DND-41 (cell line): ENCODE measurements around the gene TMEM198.

Experiments
- ATAC-seq: fragments of 200-7000 bp; cut with Tn5 transposase; 3 replicates; pipeline ENCODE4 v1.9.1; 2021; ENCODE audit warnings: low read depth; ENCODE audit not compliant: insufficient read depth
- DNase-seq: peaks from one replicate; pipeline ENCODE4 v3.0.0-alpha.2; 2020
- H2AFZ ChIP-seq: 2 replicates; pipeline ENCODE4 v1.6.0; 2012; ENCODE audit warnings: low read depth, low read length
- H3K27ac ChIP-seq: 2 replicates; pipeline ENCODE4 v1.5.1; 2012; ENCODE audit warnings: low read length, inconsistent platforms
- H3K27me3 ChIP-seq: fragments of 200-600 bp; sonication (generic); 2 replicates; pipeline ENCODE4 v1.6.0; 2012; ENCODE audit warnings: low read length, mild to moderate bottlenecking, inconsistent platforms; ENCODE audit not compliant: insufficient read depth, poor library complexity
- H3K36me3 ChIP-seq: 2 replicates; pipeline ENCODE4 v1.5.1; 2012; ENCODE audit warnings: low read length, inconsistent platforms; ENCODE audit not compliant: insufficient read depth
- H3K4me1 ChIP-seq: 2 replicates; pipeline ENCODE4 v1.5.1; 2012; ENCODE audit warnings: mild to moderate bottlenecking, low read length; ENCODE audit not compliant: insufficient read depth
- H3K4me2 ChIP-seq: 2 replicates; pipeline ENCODE4 v1.6.0; 2012; ENCODE audit warnings: mild to moderate bottlenecking, moderate library complexity, low read length, inconsistent platforms; ENCODE audit not compliant: insufficient read depth
- H3K4me3 ChIP-seq, 2 experiments: fragments of 200-600 bp in 1 of 2; shearing (Covaris generic) in 1 of 2; 2 replicates each; pipeline ENCODE4 v1.5.1; 2012 to 2016; ENCODE audit warnings: inconsistent platforms in 2 of 2, low read length in 2 of 2, mild to moderate bottlenecking in 2 of 2, low read depth in 1 of 2, moderate library complexity in 1 of 2
- H3K79me2 ChIP-seq: 2 replicates; pipeline ENCODE4 v1.6.0; 2012; ENCODE audit warnings: low read length, inconsistent platforms; ENCODE audit not compliant: insufficient read depth
- H3K9ac ChIP-seq: 2 replicates; pipeline ENCODE4 v1.6.0; 2012; ENCODE audit warnings: low read depth, mild to moderate bottlenecking, inconsistent platforms, low read length, moderate library complexity
- H3K9me3 ChIP-seq: 2 replicates; pipeline ENCODE4 v1.5.1; 2012; ENCODE audit warnings: low read length, moderate library complexity, mild to moderate bottlenecking, inconsistent platforms; ENCODE audit not compliant: insufficient read depth, severe bottlenecking
- H4K20me1 ChIP-seq: 2 replicates; pipeline ENCODE4 v1.6.0; 2012; ENCODE audit warnings: low read length; ENCODE audit not compliant: insufficient read depth
- EZH2 ChIP-seq: IDR thresholded peaks from 3 replicates; pipeline ENCODE4 v1.6.1; 2012; ENCODE audit warnings: borderline replicate concordance, low read depth, mild to moderate bottlenecking, moderate library complexity, low read length, inconsistent platforms; ENCODE audit not compliant: severe bottlenecking
- TF ChIP-seq, protein P1 (sequence below): IDR thresholded peaks from 2 replicates; pipeline ENCODE4 v1.5.1; 2012; ENCODE audit warnings: borderline replicate concordance, low read length, moderate library complexity, mild to moderate bottlenecking; ENCODE audit not compliant: poor library complexity, severe bottlenecking; ENCODE audit errors: extremely low read depth

Gene TMEM198

DNA sequence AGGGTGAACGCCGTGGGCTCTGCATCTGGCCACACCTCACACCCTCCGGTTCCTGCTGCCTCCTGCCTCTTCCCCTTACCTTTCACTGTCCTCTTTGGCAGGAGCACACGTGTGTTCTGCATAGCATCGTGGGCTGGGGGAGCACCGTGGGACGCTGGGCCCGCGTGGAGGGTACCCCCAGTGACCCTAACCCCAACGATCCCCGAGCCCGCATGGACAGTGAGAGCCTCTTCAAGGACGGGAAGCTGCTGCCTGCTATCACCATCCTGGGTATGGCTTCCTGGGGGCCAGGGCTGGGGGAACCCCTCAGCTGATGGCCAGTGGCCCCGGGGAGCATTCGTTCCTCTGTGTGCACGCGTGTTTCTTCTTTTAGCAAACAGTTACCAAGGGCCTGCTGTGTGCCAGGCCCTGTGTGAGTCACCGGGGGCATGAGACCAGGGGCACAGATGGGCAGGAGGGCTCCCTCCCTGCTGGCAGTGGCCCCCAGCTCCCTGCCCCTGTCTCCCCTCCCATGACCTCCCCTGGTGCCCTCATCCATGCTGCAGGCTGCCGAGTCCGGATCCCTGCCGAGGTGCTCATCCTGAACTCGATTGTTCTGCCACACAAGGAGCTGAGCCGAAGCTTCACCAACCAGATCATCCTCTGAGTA, 37.6 kb upstream of the TMEM198 start:
- no peak overlapping the region for H3K4me3 ChIP-seq
- H3K9ac ChIP-seq = no peak overlapping the region
- DNase-seq = no peak
- H3K4me2 ChIP-seq = no peak overlapping the region
- ATAC-seq = no peak
- no peak overlapping the region for H2AFZ ChIP-seq
- no peak overlapping the region for H3K27ac ChIP-seq
- H3K79me2 ChIP-seq = no peaks in the 10 kb centered on the region
- no peaks in the 10 kb centered on the region for H4K20me1 ChIP-seq
- H3K9me3 ChIP-seq = no peaks in the 10 kb centered on the region
- H3K27me3 ChIP-seq = no peaks in the 10 kb centered on the region
- no peak for TF ChIP-seq EZH2
- TF ChIP-seq, protein P1, sequence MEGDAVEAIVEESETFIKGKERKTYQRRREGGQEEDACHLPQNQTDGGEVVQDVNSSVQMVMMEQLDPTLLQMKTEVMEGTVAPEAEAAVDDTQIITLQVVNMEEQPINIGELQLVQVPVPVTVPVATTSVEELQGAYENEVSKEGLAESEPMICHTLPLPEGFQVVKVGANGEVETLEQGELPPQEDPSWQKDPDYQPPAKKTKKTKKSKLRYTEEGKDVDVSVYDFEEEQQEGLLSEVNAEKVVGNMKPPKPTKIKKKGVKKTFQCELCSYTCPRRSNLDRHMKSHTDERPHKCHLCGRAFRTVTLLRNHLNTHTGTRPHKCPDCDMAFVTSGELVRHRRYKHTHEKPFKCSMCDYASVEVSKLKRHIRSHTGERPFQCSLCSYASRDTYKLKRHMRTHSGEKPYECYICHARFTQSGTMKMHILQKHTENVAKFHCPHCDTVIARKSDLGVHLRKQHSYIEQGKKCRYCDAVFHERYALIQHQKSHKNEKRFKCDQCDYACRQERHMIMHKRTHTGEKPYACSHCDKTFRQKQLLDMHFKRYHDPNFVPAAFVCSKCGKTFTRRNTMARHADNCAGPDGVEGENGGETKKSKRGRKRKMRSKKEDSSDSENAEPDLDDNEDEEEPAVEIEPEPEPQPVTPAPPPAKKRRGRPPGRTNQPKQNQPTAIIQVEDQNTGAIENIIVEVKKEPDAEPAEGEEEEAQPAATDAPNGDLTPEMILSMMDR = no peak
- H3K36me3 ChIP-seq = peaks cover 25% of the 10 kb centered on the region
- peaks cover 5% of the 10 kb centered on the region; the same call in 1 of the 2 replicates for H3K4me1 ChIP-seq

DNA sequence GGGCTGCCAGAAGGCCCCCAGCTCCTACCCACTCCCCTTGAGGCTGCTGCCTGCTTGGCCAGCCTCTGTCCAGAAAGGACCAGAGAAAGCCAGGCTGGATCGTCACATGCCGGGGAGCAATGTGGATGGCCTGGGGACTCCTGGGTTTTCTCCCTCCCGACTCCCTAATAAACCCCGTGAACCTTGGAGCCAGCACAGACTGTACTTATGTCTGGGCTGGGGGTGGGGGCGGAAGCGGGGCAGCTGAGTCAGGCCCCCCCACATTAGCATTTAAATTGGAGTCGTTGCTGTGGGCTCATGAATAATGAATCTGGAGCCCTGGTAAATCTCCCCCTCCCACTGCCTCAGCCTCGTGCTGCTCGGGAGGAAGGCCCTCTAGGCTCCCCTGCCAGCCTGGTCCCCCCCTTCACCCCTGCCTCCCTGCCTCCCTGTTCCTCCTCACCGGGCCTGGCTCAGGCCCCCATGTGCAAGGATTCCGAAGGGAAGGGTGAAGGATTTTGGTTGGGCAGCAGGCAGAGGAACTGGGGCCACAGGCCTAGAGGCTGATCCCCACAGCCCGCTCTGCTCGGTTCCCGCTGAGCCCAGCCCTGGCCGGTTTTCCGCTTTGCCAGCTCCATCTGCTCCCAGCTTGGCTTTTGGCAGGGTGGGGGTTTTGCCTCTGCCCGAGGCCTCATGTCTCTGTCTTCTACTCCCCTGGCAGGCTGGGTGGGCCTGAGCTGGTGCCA, 36.9 kb upstream of the TMEM198 start:
- Histone ChIP-seq H3K4me3 (no peak overlapping the region), H3K4me2 (no peak overlapping the region), H3K79me2 (no peaks in the 10 kb centered on the region), H2AFZ (no peak overlapping the region), H3K9me3 (no peaks in the 10 kb centered on the region), H3K9ac (no peak overlapping the region), H3K27me3 (peaks cover 3% of the 10 kb centered on the region), H3K27ac (no peak overlapping the region), H3K4me1 (peaks cover 5% of the 10 kb centered on the region; the same call in 1 of the 2 replicates), H3K36me3 (peaks cover 25% of the 10 kb centered on the region), H4K20me1 (no peaks in the 10 kb centered on the region)
- ATAC-seq = no peak
- DNase-seq = no peak
- TF ChIP-seq, protein P1 = no peak
- no peak for TF ChIP-seq EZH2

DNA sequence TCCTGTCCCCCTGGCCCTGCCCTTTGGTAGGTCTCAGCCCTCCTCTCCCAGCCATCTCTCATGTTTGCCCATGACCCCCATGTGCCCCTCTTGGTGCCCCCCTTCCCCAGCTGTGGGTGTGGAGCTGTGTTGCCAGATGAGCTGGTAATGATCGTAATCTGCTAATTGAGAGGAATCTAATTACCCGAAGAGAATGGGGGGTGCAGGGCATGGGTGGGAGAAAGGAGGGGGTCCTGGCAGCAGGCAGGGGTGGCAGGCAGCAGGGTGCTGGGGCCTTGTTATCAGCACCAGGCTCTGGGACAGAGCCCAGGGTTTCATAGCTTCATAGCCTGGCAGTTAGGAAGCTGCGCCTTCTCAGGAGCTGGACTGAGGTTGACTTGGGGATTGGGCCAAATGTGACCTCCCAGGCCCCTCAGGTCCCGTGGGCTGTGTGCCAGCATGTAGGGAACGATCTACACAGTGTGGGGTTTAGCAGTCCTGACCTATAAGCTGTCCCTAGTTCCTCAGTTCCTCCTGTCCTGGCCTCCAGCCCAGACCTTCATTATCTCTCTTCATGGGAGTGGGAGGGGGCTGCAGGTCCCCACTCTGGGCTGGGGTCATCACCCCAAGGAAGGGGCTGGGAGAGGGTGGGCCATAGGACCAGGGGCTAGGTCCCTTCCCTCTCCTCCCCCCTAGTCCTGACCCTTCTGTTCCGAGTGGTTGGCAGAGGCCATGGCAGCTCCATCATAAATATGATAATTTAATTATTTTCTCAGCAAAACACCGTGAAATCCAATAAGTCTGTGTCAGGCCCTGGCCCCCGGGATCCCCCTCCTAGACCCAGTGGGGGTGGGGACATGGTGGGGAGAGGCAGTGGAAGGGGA, 36.0 kb upstream of the TMEM198 start:
- peaks cover 11% of the 10 kb centered on the region for H3K27me3 ChIP-seq
- TF ChIP-seq, protein P1 = no peak
- TF ChIP-seq EZH2 = no peak
- no peak overlapping the region for H3K4me3 ChIP-seq
- no peak overlapping the region for H3K4me2 ChIP-seq
- H3K4me1 ChIP-seq = peaks cover 5% of the 10 kb centered on the region; the same call in 1 of the 2 replicates
- H3K36me3 ChIP-seq = peaks cover 25% of the 10 kb centered on the region
- DNase-seq = no peak
- no peaks in the 10 kb centered on the region for H3K9me3 ChIP-seq
- H2AFZ ChIP-seq = no peak overlapping the region
- H3K79me2 ChIP-seq = no peaks in the 10 kb centered on the region
- ATAC-seq = no peak
- H3K9ac ChIP-seq = no peak overlapping the region
- H4K20me1 ChIP-seq = no peaks in the 10 kb centered on the region; the same call in 1 of the 2 replicates
- H3K27ac ChIP-seq = no peak overlapping the region
